ENCODE results near the gene EHBP1.
A peak's percentile ranks its signal among the peaks of the same experiment; 100 is the strongest.
"Not testable (repeated sequence)": the region's sequence is repeated elsewhere in the genome, so short reads cannot be mapped to it uniquely, and the experiment has no call there.

Gene EHBP1

DNA sequence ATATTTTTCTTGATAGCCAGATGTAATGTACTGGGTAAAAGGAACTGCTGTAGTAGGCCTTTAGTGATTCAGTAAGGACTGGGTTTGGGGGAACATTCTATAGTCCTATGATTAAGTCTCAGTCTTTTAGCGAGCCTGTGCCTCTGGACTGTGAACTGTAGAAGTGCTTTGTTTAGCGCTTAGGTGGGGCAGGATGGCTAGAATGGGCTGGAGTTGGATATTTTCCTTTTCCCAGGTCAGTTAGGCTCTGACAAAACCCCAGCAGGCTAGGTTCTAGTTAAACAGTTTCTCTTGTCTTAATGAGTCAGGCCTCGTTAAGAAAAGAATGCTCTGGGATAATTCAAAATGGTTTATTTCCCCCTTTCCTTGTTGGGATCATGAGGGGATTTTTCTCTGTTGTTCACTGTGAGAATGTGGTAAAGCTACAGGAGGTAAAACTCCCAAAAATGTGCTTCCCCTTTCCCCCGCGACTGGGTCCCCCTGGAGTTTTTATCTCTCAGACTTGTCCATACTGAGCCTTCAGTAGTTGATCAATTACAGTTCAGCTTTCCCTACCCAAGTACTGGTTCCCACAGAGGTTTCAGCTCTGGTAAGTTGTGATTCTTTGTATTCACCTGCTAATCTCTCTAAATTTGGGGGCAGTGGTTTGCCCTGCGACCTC is 31.5 kb downstream of the EHBP1 start:
- no peak for DNase-seq (ENCODE audit: low read depth)

DNA sequence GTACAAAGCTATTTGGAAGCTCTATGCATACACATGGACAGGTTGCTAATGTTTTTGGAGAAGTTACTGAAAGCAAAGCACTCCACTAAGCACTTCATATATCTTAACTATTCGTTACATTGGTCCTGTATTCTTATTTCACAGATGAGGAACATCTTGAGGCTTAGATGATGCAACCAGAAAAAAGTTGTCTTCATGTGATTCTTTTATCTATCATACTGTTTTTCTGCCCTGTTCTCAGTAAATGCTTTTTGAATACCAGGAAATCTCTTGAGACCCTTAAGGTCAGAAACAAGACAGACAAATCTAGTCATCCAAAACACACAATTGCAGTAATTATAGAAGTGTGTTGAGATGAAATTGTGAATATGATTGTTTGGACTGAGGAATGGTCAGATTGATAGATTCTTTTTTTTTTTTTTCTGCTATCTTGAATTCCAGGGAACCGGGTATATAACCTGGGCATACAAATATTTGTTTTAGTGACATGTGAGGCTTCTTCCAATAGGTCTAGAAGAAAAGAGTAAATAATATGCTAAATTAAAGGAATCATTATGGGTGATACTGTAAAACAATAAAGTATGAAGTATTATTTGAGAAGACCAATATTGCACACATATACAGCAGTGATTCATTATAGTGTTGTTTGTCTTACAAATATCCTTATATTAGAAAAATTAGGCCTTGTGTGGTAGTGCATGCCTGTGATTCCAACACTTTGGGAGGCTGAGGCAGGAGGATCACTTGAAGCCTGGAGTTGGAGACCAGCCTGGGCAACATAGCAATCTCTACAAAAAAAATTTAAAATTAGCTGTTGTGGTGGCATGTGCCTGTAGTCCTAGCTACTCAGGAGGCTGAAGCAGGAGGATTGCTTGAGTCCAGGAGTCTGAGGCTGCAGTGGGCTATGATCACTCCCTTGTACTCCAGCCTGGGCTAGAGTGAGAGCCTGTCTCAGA is 33.7 kb downstream of the EHBP1 start:
- DNase-seq (ENCODE audit: low read depth) = peak; percentile 19

DNA sequence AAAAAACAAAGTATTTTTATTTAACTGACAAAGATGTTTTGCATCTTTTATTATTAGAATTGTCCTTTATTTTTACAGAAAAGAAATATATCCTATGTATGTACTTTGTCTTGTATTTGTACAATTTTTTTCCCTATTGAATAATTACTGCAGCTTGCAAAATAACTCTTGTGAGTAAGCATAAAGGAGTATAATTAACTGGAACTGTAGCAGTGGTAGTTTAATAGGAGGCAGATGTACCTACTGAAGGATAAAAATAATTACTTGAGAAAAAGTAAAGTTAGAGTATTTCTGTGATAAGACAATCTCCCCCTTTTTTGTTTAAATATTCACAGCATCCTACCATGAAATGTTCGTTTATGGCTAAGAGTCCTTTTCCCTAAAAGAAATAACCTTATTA is 34.7 kb downstream of the EHBP1 start:
- no peak for DNase-seq (ENCODE audit: low read depth)

DNA sequence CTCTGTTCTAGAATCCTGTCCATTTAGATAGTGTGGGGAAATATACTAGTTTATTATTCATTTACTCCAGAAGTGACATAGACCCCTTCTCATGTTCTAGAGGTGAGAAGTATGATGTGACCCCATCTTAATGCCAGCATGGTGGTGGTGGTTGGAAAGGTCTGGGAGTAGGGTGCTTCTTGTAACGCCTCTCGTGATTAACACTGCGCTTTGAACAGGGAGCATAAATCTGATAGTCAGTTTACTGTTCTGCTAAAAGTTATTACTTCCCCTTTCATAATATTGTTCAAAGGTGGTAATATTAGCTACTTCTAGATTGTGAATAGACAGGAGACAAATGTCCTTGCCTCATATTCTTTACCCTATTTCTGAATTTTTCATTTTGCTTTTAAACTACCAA is 35.6 kb downstream of the EHBP1 start:
- no peak for DNase-seq (ENCODE audit: low read depth)

DNA sequence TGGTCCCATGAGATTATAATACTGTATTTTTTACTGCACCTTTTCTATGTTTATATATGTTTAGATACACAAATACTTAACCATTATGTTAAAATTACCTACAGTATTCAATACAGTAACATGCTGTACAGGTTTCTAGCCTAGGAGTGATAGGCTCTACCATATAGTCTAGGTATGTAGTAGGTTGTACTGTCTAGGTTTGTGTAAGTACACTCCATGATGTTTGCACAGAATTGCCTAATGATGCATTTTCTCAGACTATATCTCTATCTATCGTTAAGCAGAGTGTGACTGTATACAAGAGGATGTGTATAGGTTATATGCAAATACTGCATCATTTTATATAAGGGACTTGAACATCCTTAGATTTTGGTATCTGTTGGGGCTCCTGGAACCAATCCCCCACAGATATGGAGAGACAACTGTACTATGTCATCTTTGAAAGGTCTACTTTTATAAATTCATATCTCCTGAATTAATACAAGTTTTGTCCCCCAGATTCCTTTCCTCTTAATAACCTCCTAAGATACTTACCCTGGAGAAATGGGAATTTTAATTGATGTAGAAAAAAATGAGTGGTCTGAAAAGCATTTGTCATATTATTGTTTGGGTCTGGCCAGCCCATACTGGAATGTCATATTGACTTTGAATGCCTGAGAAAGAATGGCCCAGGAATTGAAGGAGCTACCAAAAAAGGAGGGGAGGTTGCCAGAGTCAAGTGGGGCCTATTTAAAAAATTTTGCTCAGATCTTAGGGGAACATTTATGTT is 36.6 kb downstream of the EHBP1 start:
- no peak for DNase-seq (ENCODE audit: low read depth)

DNA sequence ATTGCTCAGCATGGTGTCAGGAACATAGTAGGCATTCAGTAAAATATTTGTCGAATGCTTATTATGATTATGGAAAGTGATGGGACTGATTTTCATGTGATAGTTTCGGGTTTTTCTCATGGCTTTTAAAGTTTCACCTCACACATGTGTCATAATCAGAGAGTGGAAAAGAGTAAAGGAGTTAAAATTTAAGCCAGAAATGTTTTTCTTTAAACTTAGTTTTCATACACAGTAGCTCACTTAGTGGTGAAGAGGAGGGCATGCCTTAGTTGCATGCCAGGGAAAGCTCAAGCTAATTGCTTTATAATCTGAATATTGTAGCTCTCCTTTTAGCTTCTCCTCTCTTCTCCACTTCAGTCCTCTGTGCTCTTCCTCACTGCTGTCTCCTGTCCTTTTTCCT is 38.0 kb downstream of the EHBP1 start:
- DNase-seq (ENCODE audit: low read depth) = no peak

DNA sequence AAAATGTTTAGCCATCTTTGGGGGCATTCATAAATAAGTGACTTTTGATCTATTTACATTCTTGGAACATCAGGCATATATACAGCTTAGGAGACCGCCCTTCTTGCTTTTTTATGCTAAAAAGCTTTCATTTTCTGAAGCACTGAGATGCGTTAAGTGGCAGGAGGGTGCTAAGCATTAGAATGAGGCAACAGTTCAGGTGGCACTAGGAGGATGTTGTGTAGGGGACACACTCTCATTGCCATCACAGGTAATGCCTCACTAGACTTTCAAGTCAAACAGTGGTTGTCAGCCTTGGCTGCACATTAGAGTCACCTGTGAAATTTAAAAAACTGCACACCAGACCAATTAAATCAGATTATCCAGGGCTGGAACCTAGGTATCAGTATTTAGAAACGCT is 39.1 kb downstream of the EHBP1 start:
- DNase-seq (ENCODE audit: low read depth) = no peak

DNA sequence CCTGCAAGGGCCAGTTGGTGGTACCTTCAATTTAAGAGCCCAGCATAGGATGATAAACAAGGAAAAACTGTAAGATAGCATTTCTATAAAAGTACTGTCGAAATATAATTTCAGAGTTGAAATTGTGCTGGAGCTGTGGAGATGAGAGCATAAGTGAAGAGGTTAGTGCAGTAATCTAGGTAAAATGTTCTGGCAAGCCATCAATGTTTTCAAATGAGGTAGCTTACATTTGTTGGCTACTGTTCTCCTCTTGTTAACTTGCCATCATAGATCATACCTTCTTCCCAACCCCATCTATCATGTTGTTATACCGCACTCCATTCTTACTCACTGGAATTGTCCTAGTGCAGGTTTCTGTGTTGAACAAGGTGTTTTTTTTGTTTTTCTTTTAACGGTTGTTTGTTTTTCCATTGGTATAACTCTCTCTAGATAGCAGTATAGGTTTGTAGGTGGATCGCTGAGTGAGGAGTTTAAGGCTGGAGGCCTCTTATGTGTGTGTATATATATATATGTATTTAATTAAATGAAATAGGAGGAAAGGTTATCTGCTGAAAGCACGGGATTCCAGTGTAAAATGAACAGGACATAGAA is 40.5 kb downstream of the EHBP1 start:
- no peak for DNase-seq (ENCODE audit: low read depth)

DNA sequence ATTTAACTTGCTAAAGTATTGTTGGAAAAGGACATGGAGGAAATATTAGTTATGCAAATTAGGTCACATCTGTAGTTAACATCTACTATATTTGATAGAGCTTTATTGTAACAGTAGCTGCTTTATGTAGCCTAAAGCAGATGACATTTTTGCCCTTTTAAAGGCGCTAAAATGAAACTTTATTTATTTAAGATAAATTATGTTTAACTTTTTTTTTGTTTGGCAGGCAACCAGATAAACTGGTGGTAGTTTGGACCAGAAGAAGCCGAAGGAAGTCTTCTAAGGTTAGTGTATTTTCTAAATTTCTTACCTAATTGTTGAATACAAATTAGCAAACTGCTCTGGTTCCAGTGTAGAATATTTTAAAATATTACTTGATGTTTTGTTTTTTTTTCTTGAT is 41.7 kb downstream of the EHBP1 start:
- DNase-seq (ENCODE audit: low read depth) = no peak

DNA sequence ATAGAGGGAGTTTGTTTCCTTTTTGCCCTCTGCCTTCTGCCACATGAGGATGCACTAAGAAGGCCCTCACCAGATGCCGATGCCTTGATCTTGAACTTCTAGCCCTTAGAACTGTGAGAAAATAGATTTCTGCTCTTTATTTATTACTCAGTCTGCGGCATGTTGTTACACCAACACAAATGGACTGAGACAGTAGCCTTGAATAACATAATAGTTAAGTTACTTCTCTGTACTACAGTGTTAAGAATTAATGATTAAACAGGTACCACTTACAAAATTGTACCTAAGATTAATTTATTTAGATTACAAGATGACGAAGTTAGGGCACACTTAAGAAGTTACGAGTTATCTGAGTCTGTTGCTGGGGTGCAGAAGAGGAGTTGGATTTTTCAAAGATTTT is 42.4 kb downstream of the EHBP1 start:
- DNase-seq (ENCODE audit: low read depth) = no peak

DNA sequence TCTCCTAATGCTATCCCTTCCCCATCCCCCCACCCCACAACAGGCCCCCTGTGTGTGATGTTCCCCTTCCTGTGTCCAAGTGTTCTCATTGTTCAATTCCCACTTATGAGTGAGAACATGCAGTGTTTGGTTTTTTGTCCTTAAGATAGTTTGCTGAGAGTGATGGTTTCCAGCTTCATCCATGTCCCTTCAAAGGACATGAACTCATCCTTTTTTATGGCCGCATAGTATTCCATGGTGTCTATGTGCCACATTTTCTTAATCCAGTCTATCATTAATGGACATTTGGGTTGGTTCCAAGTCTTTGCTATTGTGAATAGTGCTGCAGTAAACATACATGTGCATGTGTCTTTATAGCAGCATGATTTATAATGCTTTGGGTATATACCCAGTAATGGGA is 43.6 kb downstream of the EHBP1 start:
- not testable (repeated sequence) for DNase-seq (ENCODE audit: low read depth)

DNA sequence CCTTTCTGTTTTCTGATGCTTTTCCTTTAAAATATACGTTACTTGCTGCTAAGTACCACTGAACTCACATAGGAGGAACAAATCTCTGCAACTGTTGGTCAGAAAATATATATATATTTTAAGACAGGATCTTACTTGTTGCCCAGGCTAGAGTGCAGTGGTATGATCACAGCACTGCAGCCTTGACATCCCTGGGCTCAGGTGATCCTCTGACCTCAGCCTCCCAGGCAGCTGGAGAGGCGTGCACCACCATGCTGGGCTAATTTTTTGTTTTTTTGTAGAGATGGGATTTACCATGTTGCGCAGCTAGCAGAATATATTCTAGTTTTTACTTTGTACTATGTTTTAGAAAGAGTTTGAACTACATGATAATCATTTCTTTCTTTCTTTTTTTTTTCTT is 51.5 kb downstream of the EHBP1 start:
- no peak for DNase-seq (ENCODE audit: low read depth)

DNA sequence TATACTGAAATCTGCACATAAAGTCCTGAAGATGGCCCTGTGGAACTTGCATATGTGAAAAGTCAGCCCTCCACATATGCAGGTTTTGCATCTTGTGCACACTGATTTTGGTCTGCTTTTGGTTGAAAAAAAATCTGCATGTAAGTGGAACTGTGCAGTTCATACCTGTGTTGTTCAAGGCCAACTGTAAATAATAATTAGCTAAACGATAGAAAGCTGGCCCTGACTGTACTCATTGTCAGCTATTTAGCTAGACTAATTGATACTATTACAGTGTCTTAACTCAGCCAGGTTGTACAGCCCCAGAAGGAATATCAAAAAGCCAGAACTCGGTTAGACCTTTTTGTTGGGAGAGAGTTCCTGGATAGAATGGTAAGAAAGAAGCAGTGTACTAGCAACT is 54.5 kb downstream of the EHBP1 start:
- no peak for DNase-seq (ENCODE audit: low read depth)

DNA sequence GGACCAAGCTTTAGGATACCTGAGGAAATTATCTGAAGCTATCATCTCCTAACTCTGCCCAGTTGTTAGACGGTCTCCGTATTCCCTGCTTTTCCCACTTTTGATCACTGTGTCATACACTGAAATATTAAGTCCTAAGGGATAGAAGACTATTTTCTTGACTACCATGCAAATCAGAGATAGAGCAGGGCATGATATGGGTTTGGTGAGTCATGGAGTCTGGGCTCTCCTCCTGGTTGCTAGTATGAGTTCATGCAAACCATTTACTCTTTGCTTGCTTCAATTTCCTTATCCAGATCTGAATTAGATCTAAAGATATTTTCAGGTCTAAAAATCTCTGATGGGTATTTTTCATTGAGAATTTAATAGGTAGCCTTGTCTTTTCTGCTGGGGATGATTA is 55.0 kb downstream of the EHBP1 start:
- DNase-seq (ENCODE audit: low read depth) = peak; percentile 69

DNA sequence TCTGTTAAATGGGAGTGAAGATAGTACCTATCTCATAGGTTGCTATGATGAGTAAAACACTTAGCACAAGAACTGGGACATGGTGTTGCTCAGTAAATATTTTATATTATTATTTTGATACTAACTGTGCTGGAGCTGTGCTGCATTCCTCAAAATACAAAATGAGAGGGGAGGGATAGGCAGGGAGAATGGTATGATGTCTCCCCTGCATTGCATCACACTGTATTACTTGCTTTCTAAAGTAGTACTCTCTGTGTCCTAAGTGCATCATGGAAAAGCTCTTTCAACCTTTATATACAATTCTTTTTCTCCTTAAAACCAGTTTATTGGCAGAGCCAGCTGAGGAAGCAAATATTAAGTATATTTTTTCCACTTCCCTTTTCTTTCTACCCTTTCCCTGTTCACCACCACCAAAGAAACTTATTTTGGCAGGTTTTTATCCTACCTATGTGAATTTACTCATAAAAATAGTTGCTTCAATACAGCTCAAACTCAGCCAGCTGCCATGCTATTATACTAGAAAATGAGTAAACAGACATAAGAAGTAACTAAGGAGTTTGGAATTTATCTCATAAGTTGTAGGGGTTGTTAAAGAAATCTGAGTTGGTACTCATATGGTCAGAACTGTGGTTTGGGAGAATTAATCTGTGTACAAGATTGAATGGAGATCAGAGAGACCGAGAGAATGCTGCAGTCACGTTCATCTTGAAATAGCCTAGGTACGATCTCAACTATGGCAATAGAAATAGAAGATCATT is 60.3 kb downstream of the EHBP1 start:
- DNase-seq (ENCODE audit: low read depth) = peak; percentile 12

DNA sequence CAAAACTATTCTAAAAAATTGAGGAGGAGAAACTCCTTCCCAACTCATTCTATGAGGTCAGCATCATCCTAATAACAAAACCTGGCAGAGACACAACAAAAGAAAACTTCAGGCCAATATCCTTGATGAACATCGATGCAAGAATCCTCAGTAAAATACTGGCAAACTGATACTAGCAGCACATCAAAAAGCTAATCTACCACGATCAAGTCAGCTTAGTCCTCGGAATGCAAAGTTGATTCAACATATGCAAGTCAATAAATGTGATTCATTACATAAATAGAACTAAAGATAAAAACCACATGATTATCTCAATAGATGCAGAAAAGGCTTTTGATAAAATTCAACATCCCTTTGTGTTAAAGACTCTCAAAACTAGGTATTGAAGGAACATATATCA is 63.1 kb downstream of the EHBP1 start:
- no peak for DNase-seq (ENCODE audit: low read depth)

DNA sequence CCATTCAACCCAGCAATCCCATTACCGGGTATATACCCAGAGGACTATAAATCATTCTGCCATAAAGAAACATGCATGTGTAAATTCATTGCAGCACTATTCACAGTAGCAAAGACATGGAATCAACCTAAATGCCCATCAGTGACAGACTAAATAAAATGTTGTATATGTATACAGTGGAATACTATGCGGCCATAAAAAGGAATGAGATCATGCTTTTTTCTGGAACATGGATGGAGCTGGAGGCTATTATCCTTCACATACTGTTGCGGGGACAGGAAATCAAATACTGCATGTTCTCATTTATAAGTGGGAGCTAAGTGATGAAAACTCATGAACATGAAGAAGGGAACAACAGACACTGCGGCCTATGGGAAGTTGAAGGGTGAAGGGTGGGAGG is 65.1 kb downstream of the EHBP1 start:
- DNase-seq (ENCODE audit: low read depth) = no peak

DNA sequence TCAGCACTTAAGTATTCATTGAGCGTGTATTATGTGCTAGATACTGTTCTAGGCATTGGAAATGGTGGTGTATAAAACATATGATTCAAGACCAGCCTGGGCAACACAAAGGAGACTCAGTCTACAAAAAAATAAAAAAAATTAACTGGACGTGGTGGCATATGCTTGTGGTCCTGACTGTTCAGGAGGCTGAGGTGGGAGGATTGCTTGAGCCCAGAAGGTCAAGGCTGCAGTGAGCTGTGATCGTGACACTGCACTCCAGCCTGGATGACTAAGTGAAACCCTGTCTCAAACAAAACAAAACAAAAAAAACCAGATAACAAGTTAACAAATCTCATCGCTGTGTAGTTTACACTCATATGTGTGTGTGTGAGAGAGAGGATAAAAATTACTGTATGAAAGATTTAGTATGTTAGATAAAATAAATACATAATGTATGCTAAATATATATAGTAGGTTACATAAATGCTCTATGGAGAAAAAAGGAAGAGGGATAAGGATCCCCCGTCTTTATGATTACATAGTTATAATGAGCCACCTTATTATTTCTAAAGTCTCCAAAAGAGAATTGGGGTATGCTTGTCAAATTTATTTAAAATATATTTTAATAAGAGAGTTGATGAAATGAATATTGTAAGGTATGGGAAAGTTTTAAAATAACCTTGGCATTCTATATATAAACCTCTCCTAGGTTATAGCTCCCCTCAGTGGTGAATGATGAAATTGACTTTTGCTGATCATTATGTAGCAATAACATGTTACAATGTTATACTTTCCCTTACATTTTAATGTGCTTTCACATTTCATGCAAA is 69.2 kb downstream of the EHBP1 start:
- DNase-seq (ENCODE audit: low read depth) = peak; percentile 65

DNA sequence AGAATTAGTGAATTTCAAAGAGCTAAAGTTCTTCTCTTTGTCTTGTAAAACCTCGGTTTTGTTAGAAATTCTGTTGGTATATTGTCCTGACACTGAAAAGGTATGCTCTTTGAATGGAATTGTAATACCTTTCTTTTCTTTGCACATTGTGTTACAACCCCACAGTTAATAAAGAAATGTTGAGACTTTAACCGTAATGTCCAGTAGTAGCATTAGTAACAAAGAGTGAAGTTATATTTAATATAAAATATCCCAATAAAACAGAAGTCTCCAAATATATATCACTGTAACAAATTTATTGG is 69.8 kb downstream of the EHBP1 start:
- DNase-seq (ENCODE audit: low read depth) = no peak

DNA sequence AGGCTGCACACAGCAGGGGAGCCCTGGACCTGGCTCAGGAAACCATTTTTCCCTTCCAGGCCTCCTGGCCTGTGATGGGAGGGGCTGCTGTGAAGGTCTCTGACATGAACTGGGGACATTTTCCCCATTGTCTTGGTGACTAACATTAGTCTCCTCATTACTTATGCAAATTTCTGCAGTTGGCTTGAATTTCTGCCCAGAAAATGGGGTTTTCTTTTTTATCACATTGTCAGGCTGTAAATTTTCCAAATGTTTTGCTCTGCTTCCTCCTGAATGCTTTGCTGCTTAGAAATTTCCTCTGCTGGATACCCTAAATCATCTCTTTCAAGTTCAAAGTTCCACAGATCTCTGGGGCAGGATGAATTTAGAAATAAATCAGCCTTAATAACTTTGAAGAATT is 78.2 kb downstream of the EHBP1 start:
- no peak for DNase-seq (ENCODE audit: low read depth)

DNA sequence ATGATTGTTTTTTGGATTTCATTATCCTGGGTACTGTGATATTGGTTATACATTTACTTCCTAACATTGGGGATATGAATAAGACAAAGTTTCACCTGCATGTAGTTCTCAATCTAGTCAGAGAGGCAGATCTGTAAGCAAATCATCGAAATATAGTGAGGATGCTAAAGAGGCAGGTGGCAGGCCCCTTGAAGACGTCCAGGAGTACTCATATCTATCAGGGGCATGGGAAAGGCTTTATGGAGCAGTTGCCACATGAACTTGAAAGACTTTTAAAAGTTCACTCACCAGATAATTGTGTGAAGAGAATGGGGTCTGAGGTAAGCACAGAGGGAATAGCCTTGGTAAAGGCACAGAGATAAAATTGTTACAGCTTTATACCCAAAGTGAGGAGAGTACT is 78.8 kb downstream of the EHBP1 start:
- no peak for DNase-seq (ENCODE audit: low read depth)

Measured in amniotic epithelial cell (primary cell).